Osteocyte (in vitro differentiated cells): Measurements from ENCODE around the gene TAS2R50. TPM values are rescaled to one million over a fixed set of nuclear protein-coding genes. Genes with fewer than 3 reads are reported as not detected.

Source experiments
- DNase-seq: peaks from one replicate; pipeline ENCODE4 v3.0.0; 2021; ENCODE audit warnings: mixed read lengths; ENCODE audit not compliant: unreplicated experiment; ENCODE audit errors: extremely low spot score
- H3K27ac Mint-ChIP-seq: one replicate; pipeline ENCODE4 v1.8.0; 2021; ENCODE audit warnings: mild to moderate bottlenecking, mixed read lengths; ENCODE audit not compliant: unreplicated experiment
- H3K27me3 Mint-ChIP-seq: one replicate; pipeline ENCODE4 v1.8.0; 2021; ENCODE audit warnings: mixed read lengths; ENCODE audit not compliant: unreplicated experiment
- H3K36me3 Mint-ChIP-seq: one replicate; pipeline ENCODE4 v1.8.0; 2021; ENCODE audit warnings: mixed read lengths; ENCODE audit not compliant: unreplicated experiment
- H3K4me1 Mint-ChIP-seq: one replicate; pipeline ENCODE4 v1.8.0; 2021; ENCODE audit warnings: mixed read lengths; ENCODE audit not compliant: unreplicated experiment
- H3K4me3 Mint-ChIP-seq: one replicate; pipeline ENCODE4 v1.8.0; 2021; ENCODE audit warnings: mild to moderate bottlenecking, moderate library complexity, mixed read lengths; ENCODE audit not compliant: unreplicated experiment
- H3K9me3 Mint-ChIP-seq: one replicate; pipeline ENCODE4 v1.8.0; 2021; ENCODE audit warnings: mixed read lengths; ENCODE audit not compliant: unreplicated experiment
- CTCF ChIP-seq: fragments of 200-600 bp; sonication (generic); IDR thresholded peaks from 2 replicates; pipeline ENCODE4 v1.5.0; 2021; ENCODE audit warnings: antibody characterized with exemption, mild to moderate bottlenecking, moderate library complexity
- total RNA-seq: library from RNA; stranded (reverse); gene quantifications from 2 replicates; pipeline ENCODE4 v1.2.1, GENCODE V29; 2021

TAS2R50 gene
- total RNA-seq, 1 donor from 2014 or later = 1.6 TPM

GRCh38 chr12:10998204-10998603 is 11.5 kb upstream of the TAS2R50 start, which contains the start of gene TAS2R20:
TSS of gene TAS2R20 (minus strand) at chr12:10998304. CDS start at chr12:10997875, 429 bp downstream.
- DNase-seq = no peak
- Mint-ChIP-seq H3K4me1 (no peaks in the 10 kb centered on the region), H3K4me3 (no peak within 1 kb of the TSS), H3K36me3 (peaks cover 20% of the 10 kb centered on the region), H3K9me3 (peaks cover 12% of the 10 kb centered on the region), H3K27ac (no peak within 1 kb of the TSS), H3K27me3 (no peaks in the 10 kb centered on the region)
- no peak for TF ChIP-seq CTCF

GRCh38 chr12:10994307-10994706 is 7.6 kb upstream of the TAS2R50 start:
- no peak overlapping the region for H3K4me3 Mint-ChIP-seq
- TF ChIP-seq CTCF = no peak
- no peak overlapping the region for H3K27ac Mint-ChIP-seq
- no peaks in the 10 kb centered on the region for H3K27me3 Mint-ChIP-seq
- no peak for DNase-seq
- no peaks in the 10 kb centered on the region for H3K4me1 Mint-ChIP-seq
- peaks cover 11% of the 10 kb centered on the region for H3K9me3 Mint-ChIP-seq
- H3K36me3 Mint-ChIP-seq = peaks cover 30% of the 10 kb centered on the region

GRCh38 chr12:10989107-10989506 is 2.4 kb upstream of the TAS2R50 start:
- no peaks in the 10 kb centered on the region for H3K4me1 Mint-ChIP-seq
- H3K27me3 Mint-ChIP-seq = no peaks in the 10 kb centered on the region
- no peak overlapping the region for H3K27ac Mint-ChIP-seq
- peaks cover 11% of the 10 kb centered on the region for H3K9me3 Mint-ChIP-seq
- H3K4me3 Mint-ChIP-seq = no peak overlapping the region
- H3K36me3 Mint-ChIP-seq = peaks cover 25% of the 10 kb centered on the region
- DNase-seq = no peak
- no peak for TF ChIP-seq CTCF

GRCh38 chr12:10982244-10982643 is 4.5 kb downstream of the TAS2R50 start:
- Mint-ChIP-seq H3K4me1 (no peaks in the 10 kb centered on the region), H3K4me3 (no peak overlapping the region), H3K27me3 (no peaks in the 10 kb centered on the region), H3K9me3 (peaks cover 4% of the 10 kb centered on the region), H3K36me3 (peaks cover 2% of the 10 kb centered on the region), H3K27ac (no peak overlapping the region)
- no peak for TF ChIP-seq CTCF
- no peak for DNase-seq

GRCh38 chr12:10974965-10975364 is 11.7 kb downstream of the TAS2R50 start:
- DNase-seq = no peak
- H3K4me3 Mint-ChIP-seq = no peak overlapping the region
- TF ChIP-seq CTCF = no peak
- H3K27ac Mint-ChIP-seq = no peak overlapping the region
- H3K4me1 Mint-ChIP-seq = no peaks in the 10 kb centered on the region
- H3K9me3 Mint-ChIP-seq = peaks cover 15% of the 10 kb centered on the region
- peaks cover 2% of the 10 kb centered on the region for H3K36me3 Mint-ChIP-seq
- no peaks in the 10 kb centered on the region for H3K27me3 Mint-ChIP-seq
